Measurements from ENCODE around the gene CROCC2.

The CROCC2 gene

GRCh38 chr2:240963868-240964703 lies 58.0 kb downstream of the CROCC2 start:
- Histone ChIP-seq H3K4me3 (ENCODE audit: insufficient read depth, low read length, poor library complexity, severe bottlenecking) (no peak overlapping the region), H3K27ac (ENCODE audit: low read depth, low read length) (no peak overlapping the region), H3K36me3 (ENCODE audit: low read length) (no peaks in the 10 kb centered on the region), H4K20me1 (ENCODE audit: low read depth, low read length) (no peaks in the 10 kb centered on the region), H3K79me2 (ENCODE audit: insufficient read depth, low read length) (no peaks in the 10 kb centered on the region), H3K9me2 (replicated peaks; ENCODE audit: insufficient read depth, low read length) (no peaks in the 10 kb centered on the region), H3K9me3 (ENCODE audit: insufficient read depth, low read length) (no peaks in the 10 kb centered on the region), H3K27me3 (ENCODE audit: low read length) (no peaks in the 10 kb centered on the region), H2AFZ (ENCODE audit: low read depth, low read length, severe bottlenecking) (no peak overlapping the region), H3K4me2 (ENCODE audit: low read depth, low read length, poor library complexity, severe bottlenecking) (no peak overlapping the region), H3F3A (ENCODE audit: insufficient read depth) (no peaks in the 10 kb centered on the region), H3K9ac (ENCODE audit: low read length) (no peak overlapping the region)
- TF ChIP-seq EZH2phosphoT487 (conservative IDR thresholded peaks at IDR 0.05; ENCODE audit: low read length), result no peak
- no peak for TF ChIP-seq CTCF (IDR thresholded peaks at IDR 0.05; ENCODE audit: insufficient read depth, low read length, poor library complexity, severe bottlenecking)

- H3K27me3 ChIP-seq (ENCODE audit: low read length), result no peaks in the 10 kb centered on the region
- H3K9ac ChIP-seq (ENCODE audit: low read length), result no peak overlapping the region
- no peak overlapping the region for H3K4me3 ChIP-seq (ENCODE audit: insufficient read depth, low read length, poor library complexity, severe bottlenecking)
- no peak overlapping the region for H3K4me2 ChIP-seq (ENCODE audit: low read depth, low read length, poor library complexity, severe bottlenecking)
- H3K79me2 ChIP-seq (ENCODE audit: insufficient read depth, low read length), result no peaks in the 10 kb centered on the region
- no peaks in the 10 kb centered on the region for H3K9me3 ChIP-seq (ENCODE audit: insufficient read depth, low read length)
- H3K27ac ChIP-seq (ENCODE audit: low read depth, low read length), result no peak overlapping the region
- no peaks in the 10 kb centered on the region for H4K20me1 ChIP-seq (ENCODE audit: low read depth, low read length)
- H3F3A ChIP-seq (ENCODE audit: insufficient read depth), result no peaks in the 10 kb centered on the region
- H2AFZ ChIP-seq (ENCODE audit: low read depth, low read length, severe bottlenecking), result no peak overlapping the region
- TF ChIP-seq EZH2phosphoT487 (conservative IDR thresholded peaks at IDR 0.05; ENCODE audit: low read length), result no peak
- no peak for TF ChIP-seq CTCF (IDR thresholded peaks at IDR 0.05; ENCODE audit: insufficient read depth, low read length, poor library complexity, severe bottlenecking)
- H3K9me2 ChIP-seq (replicated peaks; ENCODE audit: insufficient read depth, low read length), result no peaks in the 10 kb centered on the region
- H3K36me3 ChIP-seq (ENCODE audit: low read length), result no peaks in the 10 kb centered on the region
Measured at GRCh38 chr2:240964704-240965295, 58.7 kb downstream of the CROCC2 start.

GRCh38 chr2:240965296-240965904 lies 59.3 kb downstream of the CROCC2 start:
- Histone ChIP-seq H3K79me2 (ENCODE audit: insufficient read depth, low read length) (no peaks in the 10 kb centered on the region), H3K9ac (ENCODE audit: low read length) (no peak overlapping the region), H3F3A (ENCODE audit: insufficient read depth) (no peaks in the 10 kb centered on the region), H3K27me3 (ENCODE audit: low read length) (no peaks in the 10 kb centered on the region), H3K27ac (ENCODE audit: low read depth, low read length) (no peak overlapping the region), H3K4me3 (ENCODE audit: insufficient read depth, low read length, poor library complexity, severe bottlenecking) (no peak overlapping the region), H3K9me2 (replicated peaks; ENCODE audit: insufficient read depth, low read length) (no peaks in the 10 kb centered on the region), H3K36me3 (ENCODE audit: low read length) (no peaks in the 10 kb centered on the region), H3K9me3 (ENCODE audit: insufficient read depth, low read length) (no peaks in the 10 kb centered on the region), H3K4me2 (ENCODE audit: low read depth, low read length, poor library complexity, severe bottlenecking) (no peak overlapping the region), H2AFZ (ENCODE audit: low read depth, low read length, severe bottlenecking) (no peak overlapping the region), H4K20me1 (ENCODE audit: low read depth, low read length) (no peaks in the 10 kb centered on the region)
- TF ChIP-seq EZH2phosphoT487 (conservative IDR thresholded peaks at IDR 0.05; ENCODE audit: low read length) (no peak), CTCF (IDR thresholded peaks at IDR 0.05; ENCODE audit: insufficient read depth, low read length, poor library complexity, severe bottlenecking) (no peak)
